GM12872 (cell line): ENCODE results near the gene REXO1.

ENCODE experiments used
- CTCF ChIP-seq: IDR thresholded peaks from 3 replicates; pipeline ENCODE4 v1.5.1; 2011; ENCODE audit warnings: low read depth, mild to moderate bottlenecking, low read length, moderate library complexity; ENCODE audit not compliant: insufficient read depth

REXO1 gene

DNA sequence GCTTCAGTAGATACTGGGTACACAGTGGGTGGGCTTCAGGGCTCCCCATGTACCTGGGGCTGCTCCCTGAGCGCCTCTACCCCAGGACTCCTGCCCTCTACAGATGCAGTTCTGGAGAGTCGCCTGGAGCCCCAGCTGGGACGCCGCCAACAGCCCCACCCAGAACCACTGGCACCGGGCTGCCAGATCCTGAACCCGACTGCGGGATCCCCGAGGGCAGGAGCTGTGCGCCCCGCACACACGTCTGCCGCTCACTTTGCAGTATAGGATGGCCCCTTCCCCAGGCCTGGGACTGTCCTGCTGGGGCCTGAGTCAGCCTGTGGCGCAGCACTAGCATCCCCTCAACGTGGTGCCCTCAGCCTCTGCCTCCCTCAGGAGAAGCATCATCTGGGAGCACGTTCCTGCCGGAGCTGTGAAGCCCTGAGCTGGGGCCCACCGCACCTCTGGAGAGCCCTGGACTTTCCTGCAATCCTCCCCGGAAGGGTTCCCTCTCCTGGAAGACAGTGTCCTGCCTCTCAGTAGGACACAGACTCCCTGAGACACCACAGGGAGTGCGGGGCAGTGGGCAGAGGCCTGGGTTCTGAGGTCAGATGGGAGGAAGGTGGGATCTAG, 3.7 kb downstream of the REXO1 start:
- TF ChIP-seq CTCF, result no peak

DNA sequence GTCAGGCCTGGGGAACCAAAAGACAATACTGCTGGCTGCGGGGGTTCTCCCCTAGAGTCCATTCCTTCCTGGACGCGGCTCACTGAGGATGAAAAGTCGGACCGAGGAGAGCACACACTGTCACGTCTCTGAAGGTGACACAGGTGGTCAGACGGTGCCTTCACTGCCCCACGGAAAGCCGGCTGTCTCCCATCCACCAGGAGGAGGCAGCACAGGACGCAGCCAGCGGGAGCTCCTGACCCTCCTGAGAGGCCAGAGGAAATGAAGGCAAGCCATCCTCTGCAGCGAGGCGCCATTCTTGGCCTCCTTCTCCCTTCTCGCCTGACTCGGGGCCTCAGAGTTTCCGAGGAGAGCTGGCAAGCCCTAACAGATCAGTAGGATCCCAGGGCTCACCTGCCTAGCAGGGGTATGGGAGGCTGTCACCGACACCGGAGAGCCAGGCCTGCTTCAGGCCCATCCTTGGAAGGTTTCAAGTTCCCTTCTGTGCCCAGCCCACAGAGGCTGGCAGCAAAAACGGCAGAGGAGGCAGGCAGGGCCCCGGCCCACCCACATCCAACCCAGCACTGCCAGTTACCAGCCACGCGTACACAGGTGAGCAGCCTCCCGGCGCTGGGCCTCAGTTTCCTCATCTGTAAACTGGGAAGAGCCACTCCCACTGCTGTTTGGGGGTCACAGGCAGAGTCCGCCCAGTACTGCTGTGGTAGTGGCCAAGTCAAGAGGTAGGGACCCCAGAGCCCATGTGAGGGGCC, 4.5 kb downstream of the REXO1 start:
- no peak for TF ChIP-seq CTCF

GRCh38 chr19:1843116-1843515, 5.2 kb downstream of the REXO1 start:
- TF ChIP-seq CTCF, result no peak

DNA sequence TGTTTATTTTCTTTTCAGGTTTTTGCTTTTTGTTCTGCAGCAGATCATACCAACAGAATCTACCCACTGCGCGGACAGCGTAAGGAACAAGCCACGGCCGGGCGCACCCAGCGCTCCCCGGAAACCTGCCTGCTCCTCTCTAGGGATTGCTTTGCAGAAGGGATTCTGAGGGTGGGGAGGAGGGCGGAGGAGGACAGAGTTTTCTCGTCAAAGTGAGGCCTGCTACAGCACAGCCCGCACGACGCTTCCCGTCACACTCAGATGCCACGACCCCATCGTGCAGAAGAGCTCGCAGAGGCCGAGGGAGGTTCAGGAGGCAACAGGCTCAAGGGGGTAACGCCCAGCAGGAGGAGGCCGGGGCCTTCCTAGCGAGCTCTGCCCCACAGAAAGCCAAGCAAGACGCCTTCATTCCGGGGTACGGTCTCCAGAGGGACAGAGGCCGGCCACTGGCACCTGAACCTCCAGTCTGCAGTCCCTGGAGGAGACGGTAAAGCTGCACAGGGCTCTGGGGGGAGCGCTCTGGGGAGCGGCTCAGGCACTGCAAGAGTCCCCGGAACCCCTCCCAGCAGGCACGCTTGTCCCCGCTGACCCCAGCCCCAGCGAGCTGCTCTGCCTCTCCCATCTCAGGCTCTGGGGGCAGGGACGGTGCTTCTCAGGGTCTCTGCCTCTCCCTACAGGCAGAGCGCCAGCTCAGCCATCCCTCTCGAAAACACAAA, 6.9 kb downstream of the REXO1 start:
- no peak for TF ChIP-seq CTCF

DNA sequence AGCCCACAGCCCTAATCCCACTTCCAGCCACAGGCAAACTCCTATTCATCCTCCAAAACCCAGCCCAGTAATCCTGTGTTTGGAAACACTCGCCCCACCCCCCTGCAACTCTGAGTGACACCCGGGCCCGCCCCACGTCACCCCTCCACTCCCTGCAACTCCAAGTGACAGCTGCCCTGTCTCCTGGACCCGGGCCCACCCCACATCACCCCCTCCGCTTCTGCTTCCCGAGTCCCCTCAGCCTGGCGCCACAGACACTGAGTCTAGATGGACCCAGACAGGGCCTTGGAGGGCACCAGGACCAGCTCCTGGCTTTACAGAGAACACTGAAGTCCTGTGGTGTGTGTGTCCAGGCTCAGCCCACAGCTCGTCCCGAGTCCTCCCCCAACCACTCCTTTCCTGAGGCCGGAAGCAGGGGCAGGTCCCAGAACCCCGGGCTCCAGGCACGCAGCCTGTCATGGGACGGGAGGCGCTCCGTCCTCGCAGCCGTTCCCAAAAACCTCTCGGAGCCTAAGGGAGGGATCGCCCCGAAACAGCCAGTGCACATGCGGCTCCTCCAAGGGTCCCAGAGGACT, 7.7 kb downstream of the REXO1 start:
- no peak for TF ChIP-seq CTCF

GRCh38 chr19:1839658-1840540, 8.4 kb downstream of the REXO1 start:
- TF ChIP-seq CTCF, result no peak

DNA sequence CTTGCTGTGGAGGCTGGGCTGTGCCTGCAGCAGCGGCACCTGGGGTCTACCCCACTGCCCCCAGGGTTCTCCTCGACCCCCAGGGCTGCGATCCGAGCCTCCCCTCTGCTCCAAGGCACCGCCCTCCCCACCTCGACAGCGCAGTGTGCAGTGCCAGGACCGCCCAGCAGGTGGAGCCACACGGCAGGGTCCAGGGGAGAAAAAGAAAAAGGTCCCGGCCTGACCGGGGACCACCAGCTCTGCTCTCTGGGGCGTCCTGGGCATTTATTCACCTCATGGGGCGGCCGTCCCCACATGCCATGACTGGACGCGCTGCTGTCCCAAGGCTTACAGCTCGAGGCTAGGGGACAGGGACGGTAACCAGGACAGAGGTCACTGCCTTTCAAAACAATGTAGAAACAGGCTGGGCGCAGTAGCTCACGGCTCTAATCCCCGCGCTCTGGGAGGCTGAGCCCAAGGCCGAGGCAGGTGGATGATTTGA, 10.6 kb downstream of the REXO1 start:
- TF ChIP-seq CTCF, result peak; percentile 93
